GM19023 (cell line): ENCODE data around the gene TWSG1.

Source experiments
- ATAC-seq: cut with Tn5 transposase; IDR thresholded peaks from one replicate; pipeline ENCODE4 v1.9.1; 2021; ENCODE audit warnings: mild to moderate bottlenecking, moderate library complexity; ENCODE audit not compliant: unreplicated experiment

TWSG1 gene

DNA sequence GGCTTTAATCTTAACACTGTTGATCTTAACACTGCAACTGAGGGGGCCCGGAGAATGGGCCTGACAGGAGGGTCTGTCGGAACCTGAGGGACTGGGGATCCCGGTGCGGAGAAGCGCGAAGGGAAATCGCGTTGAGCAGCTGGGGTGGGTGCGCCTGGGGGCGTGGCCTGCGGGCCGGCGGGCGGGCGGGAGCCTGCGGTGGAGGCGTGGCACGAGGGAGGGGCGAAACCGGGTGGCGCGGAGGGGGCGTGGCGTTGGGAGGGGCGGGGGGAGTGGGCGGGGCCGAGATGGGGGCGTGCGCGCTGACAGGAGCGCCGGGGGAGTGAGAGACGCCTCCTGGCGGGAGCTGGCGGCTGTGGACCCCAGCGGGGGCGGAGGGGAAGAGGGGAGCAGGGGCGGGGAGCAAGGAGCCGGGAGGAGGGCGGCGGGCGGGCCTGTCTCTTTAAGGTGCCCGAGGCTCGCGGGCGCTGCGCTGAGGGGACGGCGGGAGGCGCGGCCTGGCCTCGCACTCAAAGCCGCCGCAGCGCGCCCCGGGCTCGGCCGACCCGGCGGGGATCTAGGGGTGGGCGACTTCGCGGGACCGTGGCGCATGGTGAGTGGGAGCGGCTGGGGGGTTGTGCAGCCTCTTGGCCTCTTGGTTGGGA, at the start of gene TWSG1:
Gene TWSG1 (plus strand): TSS at position 445 of the 644 bp plus-strand sequence. CDS start 2,457 bp downstream, outside the sequence.
- ATAC-seq: peak; percentile 85

DNA sequence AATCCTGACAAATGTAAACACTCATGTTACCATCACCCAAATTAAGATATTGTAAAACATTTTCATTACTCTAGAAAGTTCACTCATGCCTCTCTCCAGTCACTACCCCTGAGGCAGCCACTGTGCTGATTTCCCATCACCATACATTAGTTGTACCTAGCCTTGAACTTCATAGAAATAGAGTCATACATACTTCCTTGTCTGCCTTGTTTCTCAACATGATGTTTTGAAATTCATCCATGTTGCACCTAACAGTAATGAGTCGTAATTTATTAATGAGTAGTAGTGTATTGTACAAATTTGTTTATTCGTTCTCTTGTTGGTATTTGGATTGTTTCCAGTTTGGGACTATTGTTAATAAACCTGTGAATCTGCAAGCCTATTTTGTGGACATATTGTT, 49.0 kb upstream of the TWSG1 start:
- ATAC-seq: no peak

DNA sequence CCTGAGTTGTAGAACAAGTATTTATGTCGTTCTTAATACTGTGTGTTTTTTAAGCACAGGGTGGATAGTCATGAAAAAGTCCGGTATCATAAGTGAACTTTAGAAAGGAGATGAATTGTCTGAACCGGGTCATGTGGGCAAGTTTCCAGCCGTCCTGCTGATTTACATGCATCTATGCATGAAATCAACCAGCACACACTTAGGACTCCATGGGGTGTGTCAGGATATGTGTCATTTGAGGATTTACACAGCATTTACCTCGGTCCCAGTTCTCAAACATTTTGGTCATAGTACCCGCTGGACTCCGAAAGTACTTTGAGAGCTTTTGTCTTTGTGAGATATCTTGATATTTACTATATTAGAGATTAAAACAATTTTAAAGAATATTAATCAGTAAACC, 47.5 kb upstream of the TWSG1 start:
- no peak for ATAC-seq

DNA sequence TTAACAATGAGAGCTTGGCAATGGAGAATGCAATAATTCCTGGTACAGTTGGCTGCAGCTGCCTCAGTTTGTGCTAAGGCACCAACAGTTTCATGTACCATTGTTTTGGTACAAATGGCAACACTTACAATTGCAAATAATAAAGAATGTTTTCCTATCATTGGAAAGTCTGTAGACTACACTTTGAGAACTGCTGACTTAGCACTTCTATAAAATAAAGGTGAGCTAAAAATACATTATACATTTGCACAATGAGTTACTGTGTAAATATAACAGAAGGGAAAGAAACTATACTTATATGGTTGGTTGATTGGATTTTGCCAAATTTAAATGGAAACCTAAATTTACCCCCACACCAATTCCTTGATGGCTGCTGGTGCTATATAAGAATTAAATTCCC, 44.9 kb upstream of the TWSG1 start:
- ATAC-seq: no peak

DNA sequence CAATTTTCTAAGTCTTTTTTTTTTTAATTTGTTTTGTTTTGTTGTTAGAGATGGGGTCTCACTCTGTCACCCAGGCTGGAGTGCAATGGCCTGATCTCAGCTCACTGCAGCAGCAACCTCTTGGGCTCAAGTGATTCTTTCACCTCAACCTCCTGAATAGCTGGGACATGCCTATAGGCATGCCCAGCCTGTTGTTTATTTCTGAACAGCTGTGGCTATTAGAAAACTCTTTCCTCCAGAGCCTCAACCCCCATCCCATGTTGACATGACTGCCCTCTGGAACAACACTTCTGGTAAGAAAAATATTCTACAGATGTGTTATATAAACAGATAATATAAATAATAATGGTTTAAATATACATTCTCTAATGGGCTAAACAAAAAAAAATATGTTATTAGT, 44.4 kb upstream of the TWSG1 start:
- no peak for ATAC-seq

DNA sequence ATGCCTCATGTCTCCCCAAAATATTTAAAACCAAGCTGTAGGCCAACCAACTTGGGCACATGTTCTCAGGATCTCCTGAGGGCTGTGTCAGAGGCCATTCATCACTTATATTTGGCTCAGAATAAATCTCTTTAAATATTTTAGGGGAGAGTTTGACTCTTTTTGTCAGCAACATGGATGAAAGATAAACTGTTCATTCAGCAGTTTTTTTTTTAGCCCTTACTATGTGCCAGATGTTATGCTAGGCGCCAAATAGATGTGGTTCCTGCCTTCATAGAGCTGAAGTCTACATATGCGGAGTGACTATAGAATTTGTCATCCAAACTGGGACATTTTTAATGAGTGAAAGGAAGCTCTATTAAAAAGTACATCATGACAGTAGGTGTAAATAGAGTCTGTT, 42.5 kb upstream of the TWSG1 start:
- ATAC-seq: no peak

DNA sequence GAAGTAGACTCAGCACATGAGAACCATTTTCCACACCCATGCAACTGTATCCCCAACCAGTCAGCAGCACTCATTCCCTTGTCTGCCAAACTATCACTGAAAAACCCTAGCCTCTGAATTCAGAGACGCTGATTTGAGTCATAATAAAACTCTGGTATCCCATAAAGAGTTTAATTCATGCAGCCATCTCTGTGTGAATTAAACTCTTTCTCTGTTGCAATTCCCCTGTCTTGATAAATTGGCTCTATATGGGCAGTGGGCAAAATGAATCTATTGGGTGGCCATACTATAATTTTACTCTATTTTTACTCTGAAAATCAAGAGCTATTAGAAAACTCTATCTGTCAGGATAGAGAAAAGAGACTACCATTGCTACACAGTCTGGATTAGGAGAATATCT, 40.6 kb upstream of the TWSG1 start:
- ATAC-seq: no peak

DNA sequence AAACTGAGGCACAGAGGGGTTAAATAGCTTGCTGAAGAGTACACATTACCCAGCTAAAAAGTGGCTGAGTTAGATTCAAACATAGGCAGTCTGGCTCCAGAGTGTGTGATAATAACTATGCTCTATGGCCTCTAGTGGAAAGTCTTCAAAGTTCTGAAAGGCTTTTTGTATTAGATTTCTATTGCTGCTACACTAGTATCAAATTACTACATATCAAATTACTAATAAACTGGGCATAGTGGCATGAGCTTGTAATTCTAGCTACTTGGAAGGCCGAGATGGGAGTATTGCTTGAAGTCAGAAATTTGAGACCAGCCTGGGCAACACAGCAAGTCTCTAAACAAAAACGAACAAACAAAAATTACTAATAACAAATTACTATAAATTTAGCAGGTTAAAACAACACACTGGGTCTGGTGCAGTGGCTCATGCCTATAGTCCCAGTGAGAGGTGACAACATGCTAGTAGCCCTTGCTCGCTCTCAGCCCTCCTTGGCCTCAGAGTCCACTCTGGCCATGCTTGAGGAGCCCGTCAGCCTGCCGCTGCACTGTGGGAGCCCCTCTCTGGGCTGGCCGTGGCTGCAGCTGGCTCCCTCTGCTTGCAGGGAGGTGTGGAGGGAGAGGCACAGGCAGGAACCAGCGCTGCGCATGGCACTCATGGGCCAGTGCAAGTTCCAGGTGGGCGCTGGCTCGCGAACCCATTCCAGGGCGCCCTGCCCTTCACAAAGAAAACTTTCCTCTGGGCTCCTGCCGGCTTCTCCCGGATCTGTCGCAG, 38.2 kb upstream of the TWSG1 start:
- no peak for ATAC-seq

DNA sequence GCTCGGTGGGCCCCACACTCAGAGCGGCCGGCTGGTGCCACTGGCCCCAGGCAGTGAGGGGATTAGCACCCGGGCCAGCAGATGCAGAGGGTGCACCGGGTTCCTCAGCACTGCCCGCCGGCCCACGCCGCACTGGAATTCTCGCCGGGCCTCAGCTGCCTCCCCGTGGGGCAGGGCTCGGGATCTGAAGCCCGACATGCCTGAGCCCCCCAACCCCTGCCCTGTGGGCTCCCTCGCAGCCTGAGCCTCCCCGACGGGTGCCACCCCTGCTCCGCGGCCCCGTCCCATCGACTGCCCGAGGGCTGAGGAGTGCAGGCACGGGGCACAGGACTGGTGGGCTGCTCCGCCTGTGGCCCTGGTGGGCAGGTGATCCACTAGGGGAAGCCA, 37.6 kb upstream of the TWSG1 start:
- no peak for ATAC-seq

DNA sequence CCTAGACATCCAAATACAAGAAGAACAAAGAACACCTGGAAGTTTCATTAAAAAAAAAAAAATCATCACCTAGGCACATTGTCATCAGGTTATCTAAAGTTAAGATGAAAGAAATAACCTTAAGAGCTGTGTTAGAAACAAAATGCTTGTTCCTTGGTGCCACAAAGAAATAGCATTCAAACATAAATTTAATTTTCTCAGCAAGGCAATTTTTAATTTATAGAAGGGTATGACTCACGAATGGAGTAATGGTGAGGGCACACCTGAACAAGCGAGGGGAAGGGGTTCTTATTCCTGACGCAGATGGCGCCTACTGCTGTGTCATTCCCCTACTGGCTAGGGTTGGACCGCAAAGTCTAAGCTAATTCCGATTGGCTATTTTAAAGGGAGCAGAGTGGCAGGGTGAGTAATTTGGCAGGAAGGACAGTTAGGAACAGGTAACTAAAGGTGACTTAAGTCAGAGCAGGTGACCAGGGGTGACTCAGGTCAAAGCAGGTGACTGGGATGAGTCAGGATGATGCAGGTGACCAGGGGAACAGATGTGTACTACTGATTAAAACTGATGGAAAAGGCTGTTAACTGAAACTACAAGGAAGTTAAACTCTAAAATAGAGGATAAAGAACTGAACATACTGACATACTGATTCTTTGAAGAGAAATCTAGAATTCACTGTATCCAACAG, 30.0 kb upstream of the TWSG1 start:
- no peak for ATAC-seq

DNA sequence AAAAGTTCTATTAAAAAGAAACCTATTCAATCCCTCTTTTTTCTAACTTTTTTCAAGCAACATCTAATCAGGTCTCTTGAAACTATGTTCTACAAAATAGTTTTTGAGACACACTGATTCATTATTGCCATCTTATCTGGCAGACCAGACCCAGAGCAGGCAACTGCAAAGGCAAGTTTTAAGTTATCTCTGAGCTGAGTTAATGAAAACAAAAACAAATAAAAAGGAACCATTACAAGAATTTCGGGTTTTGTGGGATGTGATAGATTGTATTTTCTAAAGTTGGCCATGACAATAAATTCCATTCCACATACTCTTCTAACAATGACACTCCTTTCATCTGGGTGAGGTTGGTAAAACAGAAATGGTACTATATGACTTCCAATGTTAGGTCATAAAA, 15.2 kb upstream of the TWSG1 start:
- no peak for ATAC-seq

DNA sequence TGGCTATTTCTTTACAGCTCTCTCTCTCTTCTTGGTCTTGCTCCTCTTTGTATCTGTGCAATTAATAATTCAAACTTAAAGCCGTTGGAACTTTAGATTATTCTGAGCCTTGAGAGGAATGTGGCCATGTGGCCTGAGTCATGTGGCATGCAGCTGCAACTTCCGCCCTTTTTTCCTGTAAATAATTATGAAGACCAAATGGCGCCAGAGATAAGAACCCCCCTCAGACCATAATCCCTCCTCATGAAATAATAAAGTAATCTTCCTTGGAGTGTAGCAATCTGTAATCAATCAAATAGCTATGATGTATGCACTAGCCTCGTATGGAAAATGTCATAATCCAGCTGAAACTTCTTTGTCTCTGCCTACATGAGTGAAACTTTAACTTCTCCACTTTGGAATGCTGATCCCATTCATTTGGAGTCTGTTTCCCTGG, 13.5 kb upstream of the TWSG1 start:
- no peak for ATAC-seq

DNA sequence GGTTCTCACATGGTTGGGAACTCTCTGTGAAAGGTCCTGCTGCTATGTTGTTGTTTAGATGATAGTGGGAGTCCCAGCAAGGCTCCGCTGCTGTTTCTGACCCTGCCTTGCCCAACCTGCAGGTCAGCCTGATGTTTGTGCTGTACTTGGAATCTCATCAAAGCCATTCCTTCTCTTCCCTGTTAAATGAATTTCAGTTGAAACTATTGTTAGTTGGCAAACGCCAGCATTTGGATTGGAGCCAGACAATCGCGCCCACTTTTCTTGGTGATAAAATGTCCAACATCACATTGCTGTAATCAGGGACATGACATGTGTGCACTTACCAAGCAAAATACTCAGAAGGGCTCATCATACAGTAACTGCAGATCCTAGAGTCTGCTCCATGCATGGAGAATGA, 12.8 kb upstream of the TWSG1 start:
- no peak for ATAC-seq

DNA sequence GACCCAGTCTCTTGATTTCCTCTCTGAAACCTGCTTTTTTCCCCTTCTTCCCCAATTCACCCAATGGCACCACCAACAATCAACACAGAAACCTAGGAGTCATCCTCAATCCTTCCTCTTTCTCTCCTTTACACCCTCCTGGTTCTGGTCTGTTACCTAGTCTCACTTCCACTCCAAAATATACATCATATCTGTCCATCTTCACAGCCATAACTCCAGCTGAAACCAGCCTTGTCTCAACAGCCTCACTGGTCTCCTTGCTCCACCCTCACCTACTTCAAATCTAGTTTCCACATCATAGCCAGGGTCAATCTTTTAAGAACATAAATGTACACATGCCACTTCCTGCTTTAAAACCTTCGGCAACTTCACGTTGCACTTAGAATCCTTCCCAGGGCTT, 11.8 kb upstream of the TWSG1 start:
- ATAC-seq: no peak

DNA sequence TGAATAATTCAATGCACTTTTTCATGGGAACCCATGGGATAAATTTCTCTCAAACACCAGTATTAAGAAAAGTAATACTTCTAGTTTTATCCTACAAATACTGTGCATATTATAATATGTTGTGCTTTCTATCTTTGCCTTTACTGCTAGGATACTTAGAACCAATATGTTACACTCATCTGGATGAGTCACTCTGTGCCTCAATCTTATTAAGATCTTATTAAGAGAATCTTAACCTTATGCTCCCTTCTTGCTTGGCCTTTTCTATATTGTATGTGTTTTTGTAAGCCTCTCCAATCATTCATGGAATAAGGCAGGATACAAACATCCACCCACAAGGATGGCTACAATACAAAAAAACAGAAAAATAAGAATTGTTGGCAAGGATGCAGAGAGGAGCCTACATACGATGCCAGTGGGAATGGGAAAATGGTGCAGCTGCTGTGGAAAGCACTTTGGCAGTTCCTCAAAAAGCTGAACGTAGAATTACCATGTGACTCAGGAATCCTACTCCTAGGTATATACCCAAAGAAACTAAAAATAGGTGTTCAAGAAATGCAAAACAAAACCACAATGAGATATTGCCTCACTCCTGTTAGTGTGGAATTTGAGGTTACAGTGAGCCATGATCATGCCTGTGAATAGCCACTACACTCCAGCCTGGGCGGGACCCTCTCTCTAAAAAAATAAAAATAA, 10.7 kb upstream of the TWSG1 start:
- ATAC-seq: no peak

DNA sequence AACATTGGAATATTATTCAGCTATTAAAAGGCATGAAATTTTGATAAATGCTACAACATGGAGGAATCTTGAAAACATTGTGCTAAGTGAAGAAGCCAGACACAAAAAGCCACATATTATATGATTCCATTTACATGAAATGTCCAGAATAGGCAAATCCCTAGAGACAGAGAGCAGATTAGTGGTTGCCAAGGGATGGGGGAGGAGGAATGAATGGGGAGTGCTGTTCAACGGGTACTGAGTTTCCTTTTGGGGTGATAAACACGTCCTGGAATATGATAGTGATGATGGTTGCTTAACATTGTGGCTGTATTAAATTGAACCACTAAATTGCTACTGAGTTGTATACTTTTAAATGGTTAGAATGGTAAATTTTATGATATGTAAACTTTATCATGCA, 8.9 kb upstream of the TWSG1 start:
- ATAC-seq: no peak

DNA sequence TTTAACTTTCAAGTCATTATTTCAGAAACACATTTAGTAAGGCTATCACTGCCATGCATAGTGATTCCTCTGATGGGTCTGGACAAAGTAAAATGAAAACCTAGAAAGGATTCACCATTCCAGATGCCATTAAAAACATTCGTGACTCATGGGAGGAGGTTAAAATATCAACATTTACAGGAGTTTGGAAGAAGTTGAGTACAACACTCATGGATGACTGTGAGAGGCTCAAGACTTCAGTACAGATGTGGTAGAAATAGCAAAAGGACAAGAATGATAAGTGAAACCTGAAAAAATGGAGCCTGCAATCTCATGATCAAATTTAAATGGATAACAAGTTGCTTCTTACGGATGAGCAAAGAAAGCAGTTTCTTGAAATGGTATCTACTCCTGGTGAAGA, 5.8 kb upstream of the TWSG1 start:
- no peak for ATAC-seq

DNA sequence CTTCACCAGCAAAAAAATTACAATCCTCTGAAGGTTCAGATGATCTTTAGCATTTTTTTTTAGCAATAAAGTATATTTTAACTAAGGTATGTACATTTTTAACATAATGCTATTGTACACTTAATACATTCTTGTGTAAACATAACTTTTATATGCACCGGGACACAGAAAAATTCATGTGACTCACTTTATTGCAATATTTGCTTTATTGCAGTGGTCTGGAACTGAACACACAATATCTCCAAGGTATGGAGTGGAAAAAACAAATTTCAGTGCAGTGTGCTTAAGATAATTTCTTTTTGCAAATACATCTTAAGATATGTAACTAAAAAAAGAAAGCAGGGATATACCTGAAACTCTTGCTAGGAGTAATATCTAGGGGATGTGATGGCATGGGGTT, 5.1 kb upstream of the TWSG1 start:
- ATAC-seq: no peak

DNA sequence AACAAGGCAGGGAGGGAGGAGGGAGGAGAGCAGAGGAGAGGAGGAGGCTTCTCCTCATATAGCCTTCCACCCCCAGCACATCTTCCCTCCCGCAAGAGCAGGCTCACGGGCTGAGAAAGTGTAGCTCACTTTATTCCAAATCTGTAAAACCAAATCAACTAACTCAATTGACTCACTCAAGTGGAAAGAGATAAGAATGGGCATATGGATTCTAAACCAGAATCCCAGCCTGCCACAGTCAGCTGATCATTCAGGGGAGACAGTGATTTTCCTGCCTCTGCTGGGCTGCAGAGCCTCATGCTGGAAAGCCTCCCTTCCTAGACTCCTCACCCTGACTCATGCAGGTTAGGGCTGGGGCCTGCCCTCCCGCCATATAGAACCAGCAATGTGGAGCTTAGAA, 4.2 kb upstream of the TWSG1 start:
- ATAC-seq: no peak

DNA sequence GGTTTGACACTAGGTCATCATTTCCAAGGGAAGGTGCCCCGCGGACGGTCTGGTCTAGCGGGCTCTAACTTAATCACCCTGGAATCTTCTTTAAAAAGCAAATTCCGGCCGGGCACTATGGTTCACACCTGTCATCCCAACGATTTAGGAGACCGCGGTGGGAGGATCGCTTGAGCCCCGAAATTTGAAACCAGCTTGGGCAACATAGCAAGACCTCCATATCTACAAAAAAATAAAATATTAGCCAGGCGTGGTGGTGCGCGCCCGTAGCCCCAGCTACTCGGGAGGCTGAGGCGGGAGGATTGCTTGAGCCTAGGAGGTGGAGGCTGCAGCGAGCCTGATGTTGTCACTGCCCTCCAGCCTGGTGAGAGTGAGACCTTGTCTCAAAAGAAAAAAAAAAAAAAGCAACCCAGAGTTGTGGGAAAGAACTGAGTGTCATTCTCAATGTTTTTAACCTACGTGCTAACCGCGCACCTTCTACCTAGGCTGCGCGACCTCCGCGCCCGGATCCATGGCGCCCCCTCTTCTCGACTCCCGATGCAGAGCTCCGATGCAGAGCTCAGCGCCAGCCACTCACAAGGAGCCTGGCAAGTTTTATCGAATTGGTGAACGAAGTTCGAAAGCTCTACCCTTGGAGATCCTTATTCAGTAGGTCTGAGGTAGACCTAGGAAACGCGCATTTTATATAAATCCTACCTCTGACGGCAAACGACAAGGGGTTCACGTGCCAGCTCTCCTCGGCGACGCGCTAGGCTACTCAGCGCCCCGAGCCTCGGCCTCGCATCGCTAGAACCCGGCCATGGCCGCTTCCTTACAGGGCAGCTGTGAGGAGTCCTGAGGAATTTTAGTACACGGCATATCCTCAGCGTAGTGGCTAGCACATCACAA, 888 bp upstream of the TWSG1 start:
- peak; percentile 22 for ATAC-seq
